IPS-NIHi7 (cell line): ENCODE measurements around the gene APBA2.
"Not testable (repeated sequence)": the region's sequence is repeated elsewhere in the genome, so short reads cannot be mapped to it uniquely, and the experiment has no call there.

ENCODE experiments used
- DNase-seq: peaks from one replicate; pipeline ENCODE4 v3.0.0; 2012; ENCODE audit warnings: mixed read lengths; ENCODE audit errors: extremely low spot score

APBA2 gene

DNA sequence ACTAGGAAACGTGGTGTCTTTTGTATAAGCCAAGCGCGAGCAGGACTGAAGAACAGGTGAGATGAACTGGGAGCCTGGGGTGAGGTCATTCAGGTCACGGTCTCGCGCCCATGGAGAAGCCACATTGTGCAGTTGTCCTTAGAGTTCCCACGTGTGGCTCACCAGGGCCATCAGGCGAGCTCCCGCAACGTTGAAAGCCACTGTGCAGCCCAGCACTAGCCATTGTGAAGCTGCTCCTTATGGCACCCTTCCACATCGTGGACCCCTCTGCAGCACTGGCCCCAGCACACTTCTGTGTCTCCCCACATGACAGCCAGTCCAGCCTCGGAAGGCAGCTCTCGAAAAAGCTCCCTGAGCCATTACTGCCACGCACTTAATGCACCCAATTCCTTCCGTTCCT lies 7.6 kb upstream of the APBA2 start:
- no peak for DNase-seq

- no peak for DNase-seq
Measured at GRCh38 chr15:28879551-28879950, 6.2 kb upstream of the APBA2 start.

- DNase-seq = no peak
Measured at GRCh38 chr15:28880680-28881079, 5.1 kb upstream of the APBA2 start.

DNA sequence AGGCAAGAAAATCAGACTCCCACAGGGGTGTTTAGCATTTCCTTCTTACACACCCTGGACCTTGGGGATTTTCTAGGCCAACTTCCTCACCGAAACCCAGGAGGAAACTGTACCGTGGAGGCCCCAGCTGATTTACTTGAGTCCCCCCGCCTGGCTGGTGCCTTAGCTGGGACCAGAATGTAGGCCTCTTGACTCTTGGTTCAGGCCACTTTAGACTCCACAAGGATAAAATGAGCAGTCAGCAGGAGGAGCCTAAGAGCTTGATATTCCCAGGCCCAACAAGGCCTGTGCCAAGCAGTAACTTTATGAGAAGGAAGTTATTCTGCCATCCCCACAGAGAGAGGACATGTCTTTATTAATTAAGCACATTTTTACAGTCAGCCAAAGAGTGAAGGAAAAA lies 4.6 kb upstream of the APBA2 start:
- no peak for DNase-seq

DNA sequence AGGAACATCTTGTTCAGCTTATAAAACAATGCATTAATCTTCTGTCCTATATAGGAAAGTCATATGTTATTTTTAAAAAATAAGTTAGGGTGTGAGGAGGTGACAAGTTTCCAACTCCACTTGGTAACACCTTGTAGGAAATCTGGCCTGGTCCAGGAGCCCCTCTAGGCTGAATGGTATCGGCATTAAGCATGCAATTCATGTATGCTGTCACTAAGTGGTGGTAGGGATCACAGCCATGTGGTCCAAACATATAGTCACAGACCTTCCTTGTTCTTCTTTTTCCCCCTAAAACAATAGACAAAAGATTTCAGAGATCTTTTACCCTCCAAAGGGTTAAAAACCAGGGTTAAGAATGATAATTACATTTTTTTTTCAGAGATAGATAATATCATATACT lies 4.2 kb upstream of the APBA2 start:
- no peak for DNase-seq

DNA sequence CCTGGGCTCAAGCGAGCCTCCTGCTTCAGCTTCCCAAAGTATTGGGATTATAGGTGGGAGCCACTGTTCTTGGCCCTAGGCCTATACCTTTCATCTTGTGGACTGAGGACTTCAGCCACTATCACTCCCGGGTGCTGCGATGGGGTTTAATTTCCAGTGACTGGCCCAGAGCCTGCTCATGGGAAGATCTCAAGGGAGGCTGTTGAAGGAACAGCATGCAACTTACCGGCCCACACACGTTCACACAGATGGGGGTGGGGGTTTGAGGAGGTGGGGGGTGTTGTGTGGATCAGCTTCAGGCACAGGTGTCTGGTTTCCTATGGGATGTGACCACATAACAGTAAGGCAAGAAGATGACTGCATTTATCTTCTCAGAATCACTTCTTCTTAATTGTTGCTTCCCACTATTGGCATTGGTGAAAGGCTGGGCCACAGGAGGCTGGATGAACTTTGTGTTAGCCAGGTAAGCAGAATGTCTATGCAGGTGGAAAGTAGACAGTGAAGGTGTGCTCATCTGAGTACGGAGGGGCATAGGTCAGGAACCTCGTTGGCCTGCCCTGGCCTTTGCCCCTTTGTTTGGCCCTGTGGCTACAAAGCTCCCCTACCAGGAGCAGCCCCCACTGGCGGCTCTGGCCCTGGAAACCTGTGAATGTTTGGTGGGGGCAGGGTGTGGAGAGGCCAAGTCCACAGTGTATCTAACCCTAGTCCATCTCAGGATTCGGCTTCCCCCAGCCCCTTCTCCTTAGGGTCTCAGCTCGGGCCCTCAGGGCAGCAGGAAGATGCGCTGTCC lies 1.4 kb upstream of the APBA2 start:
- no peak for DNase-seq

GRCh38 chr15:28885128-28885629 lies 595 bp upstream of the APBA2 start:
- DNase-seq = no peak

- DNase-seq = no peak
Measured at GRCh38 chr15:28886431-28887338, 911 bp downstream of the APBA2 start.

- no peak for DNase-seq
Measured at GRCh38 chr15:28887339-28888174, 1.8 kb downstream of the APBA2 start.

- DNase-seq = no peak
Measured at GRCh38 chr15:28888302-28888894, 2.6 kb downstream of the APBA2 start.

DNA sequence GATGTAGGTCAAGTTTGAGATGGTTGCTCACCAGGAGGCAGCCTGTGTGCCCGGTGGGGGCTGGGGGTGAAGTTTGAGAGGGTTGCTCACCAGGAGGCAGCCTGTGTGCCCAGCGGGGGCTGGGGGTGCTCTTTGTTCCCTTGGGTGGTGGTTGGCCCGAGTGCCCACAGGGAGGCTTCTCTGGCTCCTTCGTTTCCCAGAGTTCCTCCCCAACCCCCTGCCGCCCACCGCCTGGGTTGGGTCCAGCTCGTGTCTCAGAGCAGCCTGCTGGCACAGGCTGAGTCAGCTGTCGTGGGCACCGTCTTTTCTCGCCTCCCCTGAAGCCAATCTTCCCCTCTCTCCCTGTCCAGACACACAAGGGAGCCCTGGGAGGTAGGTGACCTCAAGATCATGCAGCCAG lies 3.1 kb downstream of the APBA2 start:
- DNase-seq = no peak

- DNase-seq = no peak
Measured at GRCh38 chr15:28889346-28889745, 3.6 kb downstream of the APBA2 start.

GRCh38 chr15:28889871-28890270 lies 4.1 kb downstream of the APBA2 start:
- DNase-seq = not testable (repeated sequence)

DNA sequence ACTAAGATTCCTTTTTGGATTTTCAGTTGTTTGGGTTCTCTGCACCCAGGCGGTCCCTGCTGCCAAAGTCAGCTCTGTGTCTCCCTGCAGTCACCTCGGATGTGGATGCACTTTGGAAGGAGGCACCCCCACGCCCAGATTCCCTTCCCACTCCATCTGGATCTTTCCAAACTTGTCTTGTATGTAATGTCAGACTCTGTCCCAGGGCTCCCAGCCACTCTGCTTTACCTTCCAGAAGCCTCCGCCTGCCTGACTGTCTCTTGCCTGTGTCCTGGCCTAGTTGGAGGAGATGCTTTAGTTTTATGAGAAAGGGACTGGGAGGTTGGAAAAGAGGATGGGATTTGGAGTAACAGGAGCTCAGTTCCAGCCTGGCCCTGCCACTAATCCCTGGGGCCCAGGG lies 4.5 kb downstream of the APBA2 start:
- not testable (repeated sequence) for DNase-seq

DNA sequence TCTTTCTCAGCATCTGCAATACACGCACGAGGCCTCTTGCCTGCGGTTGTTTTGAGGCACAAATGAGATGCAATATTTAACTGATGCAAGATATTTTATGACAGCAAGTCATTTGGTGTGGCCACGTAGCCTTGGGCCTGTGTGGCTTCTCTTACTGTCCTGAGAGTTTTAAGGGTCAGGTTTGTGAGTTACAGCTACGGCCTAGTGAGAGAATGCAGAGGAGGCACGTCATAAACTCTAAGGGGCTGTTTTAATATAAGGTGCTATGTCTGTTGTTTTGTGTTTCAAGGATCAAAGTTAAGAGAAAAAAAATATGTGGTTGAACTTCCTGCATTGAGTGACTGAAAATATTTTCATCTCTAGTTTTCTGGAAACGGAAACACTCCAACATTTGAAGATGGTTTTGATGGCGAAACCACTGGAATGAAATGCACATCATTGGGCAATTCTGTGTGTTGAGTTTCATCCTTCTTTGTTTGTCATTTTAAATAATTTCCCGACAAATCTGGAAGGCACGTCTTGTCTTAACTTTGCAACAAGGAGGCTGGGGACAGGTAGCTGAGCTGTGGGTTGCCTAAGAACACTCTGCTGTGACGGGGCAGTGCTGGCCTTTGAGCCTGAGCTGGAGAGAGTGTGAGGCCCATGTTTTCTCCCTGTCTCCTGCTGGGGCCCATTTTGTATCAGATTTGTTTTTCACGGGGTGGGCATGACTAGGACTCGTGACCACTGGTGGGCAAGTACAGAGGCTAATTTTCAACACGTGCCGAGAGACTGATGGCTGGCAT lies 5.1 kb downstream of the APBA2 start:
- no peak for DNase-seq

DNA sequence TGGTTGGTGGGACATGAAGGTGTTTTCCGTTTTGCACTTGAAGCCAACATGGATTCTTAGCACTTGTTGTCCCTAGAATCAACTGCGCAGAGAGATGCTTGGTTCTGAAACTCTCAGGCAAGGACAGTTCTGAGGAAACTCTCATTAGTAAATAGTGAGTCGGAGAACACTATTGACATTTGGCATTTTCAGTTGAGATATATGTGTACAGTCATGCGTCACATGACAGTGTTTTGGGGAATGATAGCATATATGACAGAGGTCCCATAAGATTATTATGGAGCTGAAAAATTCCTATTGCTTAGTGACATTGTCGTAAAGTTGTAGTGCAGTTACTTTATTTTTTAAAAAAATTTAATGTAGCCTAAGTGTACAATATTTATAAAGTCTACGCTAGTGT lies 5.8 kb downstream of the APBA2 start:
- no peak for DNase-seq

DNA sequence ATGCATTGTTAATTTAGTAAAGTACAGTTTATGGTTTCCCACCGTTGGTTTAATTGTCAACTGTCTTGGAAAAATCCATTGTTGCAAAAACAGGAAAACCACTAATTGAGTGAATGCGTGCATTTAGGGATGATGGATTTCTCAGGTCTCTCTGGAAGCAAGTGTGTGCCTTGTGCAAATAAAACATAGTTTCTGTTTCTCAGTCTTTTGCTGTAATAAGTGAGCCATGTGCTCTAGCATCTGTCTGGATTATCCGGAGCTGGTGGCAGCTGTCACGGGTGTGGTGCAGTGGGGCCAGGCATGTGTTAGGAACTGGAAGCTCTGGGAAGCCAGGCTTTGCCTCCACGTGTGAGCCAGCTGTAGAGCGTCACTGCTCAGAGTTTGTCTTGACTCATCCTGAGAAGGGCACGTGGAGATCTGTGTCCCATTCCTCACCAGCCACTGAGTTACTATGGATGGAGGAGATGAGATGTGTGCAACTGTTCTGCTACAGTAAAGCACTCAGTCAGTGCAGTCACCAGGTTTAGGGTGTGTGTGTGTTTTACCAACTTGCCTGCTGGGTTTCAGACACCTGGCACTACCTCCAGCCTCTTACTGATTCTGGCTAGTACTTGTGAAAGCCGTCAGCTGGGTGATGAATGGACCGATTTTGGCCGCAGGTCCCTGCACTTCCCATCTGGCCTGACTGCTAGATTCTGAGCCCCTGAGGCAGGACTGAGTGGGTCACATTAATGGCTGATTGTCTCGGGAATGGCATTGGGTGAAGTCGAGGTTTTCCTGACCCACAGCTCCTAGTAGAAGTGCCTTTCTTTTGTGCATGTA lies 7.2 kb downstream of the APBA2 start:
- no peak for DNase-seq

DNA sequence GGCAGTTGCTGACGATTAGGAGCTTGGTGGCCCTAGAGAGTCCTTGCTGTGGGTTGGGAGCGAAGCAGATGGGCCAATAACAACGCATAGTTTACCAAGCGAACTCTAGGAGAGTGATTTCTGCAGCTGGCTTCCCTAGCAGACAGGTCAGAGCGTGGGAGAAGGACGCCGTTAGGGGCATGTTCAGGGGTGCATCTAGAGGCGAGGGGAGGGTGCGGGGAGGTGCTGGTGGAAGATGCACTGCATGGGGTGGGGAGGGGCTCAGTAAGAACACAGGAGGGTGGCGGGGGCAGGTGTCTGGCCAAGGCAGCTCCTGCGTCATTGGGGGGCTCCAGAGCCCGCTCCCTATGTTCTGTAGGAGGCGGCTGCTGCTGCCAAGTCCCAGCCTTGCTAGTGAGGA lies 8.9 kb downstream of the APBA2 start:
- DNase-seq = no peak

GRCh38 chr15:28895146-28895545 lies 9.4 kb downstream of the APBA2 start:
- DNase-seq = no peak

- DNase-seq = no peak
Measured at GRCh38 chr15:28895566-28895965, 9.8 kb downstream of the APBA2 start.
